Measurements from ENCODE around the gene HLA-DPA1.

The HLA-DPA1 gene

DNA sequence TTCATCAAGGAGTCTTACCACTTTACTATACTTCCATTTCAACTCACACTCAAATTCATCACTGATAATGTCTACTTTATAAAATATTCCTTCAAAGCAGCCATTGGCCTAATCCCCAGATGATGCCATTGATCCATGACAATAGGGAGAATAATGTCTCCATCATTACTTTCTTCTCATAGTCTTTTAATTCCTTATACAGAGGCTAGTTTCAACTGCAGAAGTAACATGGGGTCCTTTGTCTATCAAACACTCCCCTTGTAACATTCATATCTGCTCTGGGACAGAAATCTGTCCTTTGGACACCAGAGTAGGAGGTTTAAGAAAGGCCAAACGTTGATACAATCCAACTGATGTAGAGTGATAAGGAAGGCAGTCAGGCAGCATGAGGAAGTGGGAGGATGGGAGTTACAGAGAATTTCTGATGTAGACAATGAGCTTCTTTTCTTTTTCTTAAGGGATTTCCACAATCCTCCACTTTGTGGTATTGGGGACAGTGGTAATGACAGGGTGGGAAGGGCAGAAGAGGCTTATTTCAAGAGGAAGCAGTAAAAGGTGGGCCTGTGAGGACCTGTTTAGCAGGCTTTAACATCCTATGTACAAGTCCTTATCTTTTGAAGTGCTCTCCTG is 45.1 kb downstream of the HLA-DPA1 start:
- FAIRE-seq (no peak), DNase-seq (ENCODE audit: insufficient read length, low spot score) (no peak)
- no peak for TF ChIP-seq POLR2A (IDR thresholded peaks at IDR 0.05; ENCODE audit: low read depth, low read length)

DNA sequence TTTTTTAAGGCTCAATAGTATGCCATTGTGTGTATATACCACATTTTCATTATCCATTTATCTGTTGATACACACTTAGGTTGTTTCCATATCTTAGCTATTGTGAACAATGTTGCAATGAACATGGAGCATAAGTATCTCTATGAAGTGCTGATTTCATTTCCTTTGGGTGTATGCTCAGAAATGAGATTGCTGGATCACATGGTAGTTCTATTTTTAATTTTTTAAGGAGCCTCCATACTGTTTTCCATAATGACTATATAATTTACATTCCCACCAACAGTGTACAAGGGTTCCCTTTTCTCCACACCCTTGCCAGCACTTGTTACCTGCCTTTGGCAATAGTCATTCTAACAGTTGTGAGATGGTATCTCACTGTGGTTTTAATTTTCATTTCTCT is 48.9 kb downstream of the HLA-DPA1 start:
- DNase-seq (ENCODE audit: insufficient read length, low spot score): no peak
- no peak for FAIRE-seq
- no peak for TF ChIP-seq POLR2A (IDR thresholded peaks at IDR 0.05; ENCODE audit: low read depth, low read length)

DNA sequence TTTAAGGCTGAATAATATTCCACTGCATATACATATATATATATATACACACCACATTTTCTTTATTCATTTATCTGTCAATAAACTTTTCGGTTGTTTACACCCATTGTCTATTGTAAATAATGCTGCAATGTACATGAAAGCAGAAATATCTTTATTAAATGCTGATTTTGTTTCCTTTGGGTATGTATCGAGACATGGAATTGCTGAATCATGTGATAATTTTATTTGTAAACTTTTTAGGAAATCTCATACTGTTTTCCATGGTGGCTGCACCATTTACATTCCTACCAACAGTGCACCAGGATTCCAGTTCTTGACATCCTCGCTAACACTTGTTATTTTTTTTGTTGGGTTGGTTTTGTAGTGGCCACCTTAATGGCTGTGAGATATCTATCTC is 49.9 kb downstream of the HLA-DPA1 start:
- FAIRE-seq: no peak
- DNase-seq (ENCODE audit: insufficient read length, low spot score): no peak
- TF ChIP-seq POLR2A (IDR thresholded peaks at IDR 0.05; ENCODE audit: low read depth, low read length): no peak

DNA sequence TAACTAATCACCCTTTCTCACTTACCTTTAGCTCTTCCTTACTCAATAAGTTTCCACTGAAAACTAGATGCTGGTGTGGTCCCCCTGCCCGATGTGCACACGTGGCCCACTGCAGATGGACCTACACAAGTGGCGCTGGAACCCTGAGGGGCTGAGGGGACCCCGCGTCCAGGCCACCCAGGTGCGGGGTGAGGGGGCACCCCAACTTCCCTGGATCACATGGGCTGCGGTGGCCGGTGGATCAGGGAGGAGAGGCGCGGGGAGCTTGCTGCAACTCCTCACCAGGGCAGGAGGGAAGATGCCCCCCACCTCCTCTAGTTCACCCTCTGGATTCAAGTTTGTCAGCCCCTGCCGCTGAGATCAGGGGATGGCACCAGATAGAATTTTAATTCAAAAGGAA is 51.5 kb downstream of the HLA-DPA1 start:
- no peak for FAIRE-seq
- no peak for TF ChIP-seq POLR2A (IDR thresholded peaks at IDR 0.05; ENCODE audit: low read depth, low read length)
- DNase-seq (ENCODE audit: insufficient read length, low spot score): no peak

DNA sequence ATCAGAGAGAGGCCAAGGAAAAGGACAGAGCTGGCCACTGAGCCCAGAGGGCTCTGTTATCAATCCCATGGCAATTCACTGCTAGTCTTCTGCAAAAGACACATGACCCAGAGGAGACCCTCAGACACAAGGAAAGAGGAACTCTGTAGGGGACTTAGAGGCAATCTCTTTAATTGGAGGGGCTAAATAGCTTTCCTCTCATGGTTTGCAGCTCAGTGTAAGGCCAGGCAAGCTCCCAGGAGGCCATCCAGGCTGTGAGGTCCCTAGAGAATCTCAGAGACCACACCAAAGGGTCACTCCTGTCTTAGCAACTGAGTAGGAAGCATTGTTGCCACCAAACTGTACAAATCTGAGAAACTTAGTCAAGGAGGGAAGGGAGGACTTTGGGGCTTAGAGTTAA is 54.1 kb downstream of the HLA-DPA1 start:
- no peak for FAIRE-seq
- TF ChIP-seq POLR2A (IDR thresholded peaks at IDR 0.05; ENCODE audit: low read depth, low read length): no peak
- no peak for DNase-seq (ENCODE audit: insufficient read length, low spot score)

DNA sequence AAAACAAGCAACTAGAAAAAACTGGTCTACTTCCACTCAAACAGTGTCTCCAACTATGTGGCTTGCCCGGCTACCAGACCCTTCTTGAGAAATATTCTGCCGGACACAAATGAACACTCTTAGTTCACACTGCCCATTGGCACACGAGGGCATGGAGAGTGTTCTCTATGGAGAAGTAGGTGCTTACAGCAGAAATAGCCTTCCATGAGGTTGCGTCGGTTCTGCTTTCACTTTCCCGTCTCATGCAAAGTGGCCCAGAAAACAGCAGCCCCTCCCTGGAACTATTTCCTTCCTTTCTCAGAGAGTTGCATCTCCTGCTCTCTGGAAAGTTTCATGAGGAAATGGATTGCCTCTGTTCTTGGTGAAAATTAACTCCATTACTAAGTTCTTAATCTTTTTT is 54.5 kb downstream of the HLA-DPA1 start:
- TF ChIP-seq POLR2A (IDR thresholded peaks at IDR 0.05; ENCODE audit: low read depth, low read length): no peak
- FAIRE-seq (no peak), DNase-seq (ENCODE audit: insufficient read length, low spot score) (no peak)

DNA sequence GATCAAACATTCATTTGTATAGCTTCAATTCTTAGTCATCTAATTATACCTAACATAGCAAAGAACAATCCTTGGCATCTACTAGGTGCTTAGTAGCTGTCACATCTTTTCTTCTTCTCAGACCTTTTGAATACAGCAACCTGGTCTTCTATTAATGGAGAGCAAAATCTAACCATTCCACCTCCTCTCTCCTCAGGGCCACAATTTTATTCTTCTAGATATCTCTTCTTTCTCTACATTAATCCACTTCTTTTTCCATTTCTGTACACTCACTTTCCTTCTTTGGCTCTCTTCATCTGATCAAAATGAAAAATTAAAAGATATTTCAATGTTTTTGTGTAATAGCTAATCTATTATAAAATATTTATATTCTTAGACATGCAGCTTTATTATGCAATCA is 55.0 kb downstream of the HLA-DPA1 start:
- DNase-seq (ENCODE audit: insufficient read length, low spot score) (no peak), FAIRE-seq (no peak)
- TF ChIP-seq POLR2A (IDR thresholded peaks at IDR 0.05; ENCODE audit: low read depth, low read length): no peak

DNA sequence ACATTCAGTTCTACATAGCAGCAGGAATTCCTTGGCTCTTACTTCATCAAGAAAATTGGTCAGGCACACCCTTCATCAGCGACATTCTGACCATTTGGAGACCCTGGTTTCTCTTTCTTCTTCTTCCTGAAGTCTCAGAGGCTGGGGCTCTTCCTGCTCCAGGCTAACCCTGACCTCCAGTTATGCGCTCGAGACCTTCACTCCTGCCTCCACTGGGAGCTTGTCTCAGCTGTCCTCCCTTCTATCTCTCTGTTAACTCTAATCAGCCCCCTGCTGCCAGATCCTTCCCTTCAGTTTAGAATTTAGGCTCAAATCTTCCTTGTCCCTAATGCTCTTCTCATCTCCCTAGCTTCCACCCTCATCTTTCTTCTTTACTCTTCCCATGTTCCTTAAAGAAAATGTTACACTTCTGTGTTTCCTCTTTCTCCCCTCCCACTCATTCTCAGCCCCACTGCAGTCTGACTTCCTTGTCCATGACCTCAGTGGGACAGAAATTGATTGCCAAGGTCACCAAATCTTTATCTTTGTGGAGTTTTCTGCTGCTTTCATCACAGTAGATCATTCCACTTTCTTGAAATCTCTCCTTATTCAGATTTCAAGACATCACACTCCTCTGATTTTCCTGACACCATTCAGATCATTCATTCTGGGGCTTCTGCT is 55.6 kb downstream of the HLA-DPA1 start:
- TF ChIP-seq POLR2A (IDR thresholded peaks at IDR 0.05; ENCODE audit: low read depth, low read length): no peak
- DNase-seq (ENCODE audit: insufficient read length, low spot score) (no peak), FAIRE-seq (no peak)

DNA sequence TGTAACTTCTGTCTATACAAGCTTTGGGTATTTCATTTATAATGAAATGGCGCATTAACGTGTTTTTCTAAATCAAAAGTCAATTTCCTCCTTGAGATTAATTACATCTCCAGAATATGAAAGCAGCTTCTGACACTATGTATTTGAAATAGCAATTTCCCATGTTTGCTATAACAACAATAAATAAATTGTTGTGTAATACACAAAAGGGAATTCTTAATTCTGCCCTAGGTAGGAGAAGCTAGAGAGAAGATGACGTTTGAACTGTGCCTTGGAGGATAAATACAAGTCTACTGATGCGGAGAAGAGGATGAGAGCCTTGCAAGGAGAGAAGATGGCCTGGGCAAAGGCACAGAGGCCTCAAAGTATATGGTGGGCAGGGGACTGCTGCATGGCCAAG is 56.4 kb downstream of the HLA-DPA1 start:
- DNase-seq (ENCODE audit: insufficient read length, low spot score) (no peak), FAIRE-seq (no peak)
- TF ChIP-seq POLR2A (IDR thresholded peaks at IDR 0.05; ENCODE audit: low read depth, low read length): no peak

DNA sequence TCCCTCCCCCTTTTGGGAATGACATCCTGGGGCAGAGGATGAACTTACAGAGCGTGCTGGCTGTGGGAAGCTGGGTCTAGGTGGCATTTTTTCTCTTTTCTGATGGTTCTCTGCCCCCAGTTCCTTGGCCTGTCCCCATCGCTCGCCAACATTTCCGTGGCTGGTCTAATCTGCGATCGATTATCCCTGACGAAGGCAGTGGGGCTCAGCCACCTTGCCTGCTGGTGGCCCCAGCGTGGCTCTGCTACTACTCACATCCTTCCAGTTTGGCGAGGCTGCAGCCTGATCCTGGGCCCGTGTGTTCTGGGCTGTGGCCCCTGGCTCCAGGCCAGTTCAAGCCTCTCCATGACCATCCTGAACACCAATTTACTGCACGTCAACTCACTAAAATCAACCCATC is 57.7 kb downstream of the HLA-DPA1 start:
- no peak for FAIRE-seq
- DNase-seq (ENCODE audit: insufficient read length, low spot score): no peak
- TF ChIP-seq POLR2A (IDR thresholded peaks at IDR 0.05; ENCODE audit: low read depth, low read length): no peak

DNA sequence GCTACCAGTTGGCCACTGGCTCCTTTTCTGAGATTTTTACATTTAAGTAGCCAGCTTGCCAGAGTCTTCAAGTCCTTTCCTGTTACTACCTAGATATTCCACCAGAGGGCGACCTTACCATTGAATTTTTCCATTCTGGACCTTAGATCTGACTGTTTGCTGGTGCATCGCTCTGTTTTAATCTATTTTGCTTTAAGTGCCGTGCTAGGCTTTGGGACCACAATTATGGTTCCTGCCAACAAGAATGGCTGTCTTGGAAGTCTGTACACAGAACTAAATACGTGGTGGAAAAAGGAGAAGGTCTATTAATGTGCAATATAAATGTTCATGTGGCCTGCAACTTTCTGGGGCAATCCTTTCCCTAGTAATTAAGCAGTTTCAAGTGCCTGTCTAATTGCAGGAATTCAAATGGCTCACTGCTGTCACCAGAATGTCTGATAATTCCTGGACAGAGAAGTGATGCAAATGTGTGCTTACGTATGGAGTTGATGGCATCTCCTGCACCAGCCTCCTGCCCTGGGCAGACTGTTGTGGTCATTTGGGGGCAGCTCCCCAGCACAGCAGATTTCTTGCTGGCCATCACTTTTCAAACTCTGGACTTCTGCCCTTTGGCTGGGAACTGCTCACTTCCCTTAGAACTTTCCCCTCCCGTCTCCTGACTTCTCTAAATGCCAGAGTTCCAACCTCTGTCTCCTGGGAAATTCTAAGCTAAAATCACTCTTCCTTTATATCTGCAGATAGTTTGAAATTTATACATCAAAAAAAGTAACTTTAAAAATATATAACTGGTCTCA is 58.4 kb downstream of the HLA-DPA1 start:
- no peak for FAIRE-seq
- peak; percentile 50 for DNase-seq (ENCODE audit: insufficient read length, low spot score)
- no peak for TF ChIP-seq POLR2A (IDR thresholded peaks at IDR 0.05; ENCODE audit: low read depth, low read length)
